ENCODE results near the gene CPLANE2.
"Not testable (repeated sequence)": the region's sequence is repeated elsewhere in the genome, so short reads cannot be mapped to it uniquely, and the experiment has no call there.

Gene CPLANE2, protein sequence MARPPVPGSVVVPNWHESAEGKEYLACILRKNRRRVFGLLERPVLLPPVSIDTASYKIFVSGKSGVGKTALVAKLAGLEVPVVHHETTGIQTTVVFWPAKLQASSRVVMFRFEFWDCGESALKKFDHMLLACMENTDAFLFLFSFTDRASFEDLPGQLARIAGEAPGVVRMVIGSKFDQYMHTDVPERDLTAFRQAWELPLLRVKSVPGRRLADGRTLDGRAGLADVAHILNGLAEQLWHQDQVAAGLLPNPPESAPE

DNA sequence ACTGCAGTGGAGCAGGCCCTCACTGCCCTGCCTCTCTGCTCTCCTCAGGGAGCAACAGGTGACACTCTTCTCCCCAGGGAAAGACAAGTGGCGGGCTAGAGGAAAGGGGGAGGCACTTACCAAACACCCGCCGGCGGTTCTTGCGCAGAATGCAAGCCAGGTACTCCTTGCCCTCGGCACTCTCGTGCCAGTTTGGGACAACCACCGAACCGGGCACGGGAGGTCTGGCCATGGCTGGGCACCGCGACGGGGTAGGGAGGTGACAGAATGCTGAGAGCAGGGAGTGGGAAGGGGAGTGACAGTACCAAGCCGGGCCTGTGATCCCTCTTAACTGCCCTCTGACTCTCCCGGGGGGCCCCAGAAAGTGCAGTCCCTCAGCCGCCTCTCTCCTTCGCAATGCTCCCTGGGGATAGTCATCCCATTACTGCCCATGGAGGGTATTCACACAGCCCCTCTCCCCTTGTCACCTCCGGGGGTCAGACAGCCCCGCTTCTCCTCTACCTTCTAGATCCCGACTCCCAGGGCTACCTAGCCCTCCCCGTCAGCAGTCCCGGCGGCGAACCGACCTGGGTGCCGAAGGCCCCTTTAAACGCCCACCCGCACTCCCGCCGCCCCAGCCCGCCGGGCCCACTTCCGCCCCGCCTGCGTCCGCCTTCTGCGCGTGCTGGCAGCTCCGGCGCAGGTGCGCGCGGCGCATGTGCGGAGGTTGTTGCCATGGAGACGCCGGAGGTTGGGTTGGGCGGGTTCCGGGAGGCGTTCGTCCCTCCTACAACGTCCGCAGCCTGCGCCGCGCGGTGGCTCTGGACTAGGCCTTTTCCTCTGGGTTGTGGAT is at the start of gene CPLANE2:
TSS of gene CPLANE2 (minus strand) at position 673 of the 832 bp plus-strand sequence. CDS start at position 232, 441 bp downstream.
- peak; percentile 95 to 96 for DNase-seq

DNA sequence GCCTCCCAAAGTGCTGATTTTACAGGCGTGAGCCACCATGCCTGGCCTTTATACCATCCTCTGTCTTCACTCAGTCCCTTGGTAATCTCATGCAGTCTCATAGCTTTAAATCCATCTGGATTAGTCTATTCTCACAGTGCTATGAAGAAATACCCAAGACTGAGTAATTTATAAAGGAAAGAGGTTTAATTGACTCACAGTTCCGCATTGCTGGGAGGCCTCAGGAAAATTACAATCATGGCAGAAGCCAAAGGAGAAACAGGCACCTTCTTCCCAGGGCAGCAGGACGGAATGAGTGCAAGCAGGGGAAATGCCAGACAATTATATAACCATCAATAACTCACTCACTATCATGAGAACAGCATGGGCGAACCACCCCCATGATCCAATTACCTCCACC is 49.1 kb upstream of the CPLANE2 start:
- DNase-seq: no peak

DNA sequence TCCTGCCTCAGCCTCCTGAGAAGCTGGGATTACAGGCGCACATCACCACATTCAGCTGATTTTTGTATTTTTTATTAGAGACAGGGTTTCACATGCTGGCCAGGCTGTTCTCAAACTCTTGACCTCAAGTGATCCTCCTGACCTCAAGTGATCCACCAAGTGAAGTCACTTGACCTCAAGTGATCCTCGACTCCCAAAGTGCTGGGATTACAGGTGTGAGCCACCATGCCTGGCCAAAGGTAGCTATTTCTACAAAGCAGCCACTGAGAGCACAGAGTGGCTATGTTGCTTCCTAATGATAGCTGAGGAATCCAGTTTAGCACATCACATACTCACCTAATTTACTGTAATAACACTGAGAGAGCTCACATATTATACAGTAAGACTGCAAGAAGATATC is 44.8 kb upstream of the CPLANE2 start:
- DNase-seq: no peak

DNA sequence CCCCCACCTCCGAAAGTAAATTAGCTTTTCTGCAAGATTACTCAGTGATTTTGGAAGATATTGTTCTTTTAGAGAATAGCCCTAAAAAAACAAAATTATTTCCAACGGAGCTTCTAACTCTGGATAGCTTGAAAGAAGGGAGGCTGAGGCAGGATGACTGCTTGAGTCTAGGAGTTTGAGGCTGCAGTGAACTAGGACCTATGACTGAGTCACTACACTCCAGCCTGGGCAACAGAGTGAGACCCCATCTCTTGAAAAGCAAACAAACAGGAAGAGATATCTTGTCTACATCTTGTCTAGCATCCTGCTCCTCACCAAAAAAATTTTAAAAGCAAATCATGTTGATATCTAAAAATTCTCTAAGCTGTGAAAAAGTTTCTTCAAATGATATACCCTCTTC is 42.2 kb upstream of the CPLANE2 start:
- no peak for DNase-seq

DNA sequence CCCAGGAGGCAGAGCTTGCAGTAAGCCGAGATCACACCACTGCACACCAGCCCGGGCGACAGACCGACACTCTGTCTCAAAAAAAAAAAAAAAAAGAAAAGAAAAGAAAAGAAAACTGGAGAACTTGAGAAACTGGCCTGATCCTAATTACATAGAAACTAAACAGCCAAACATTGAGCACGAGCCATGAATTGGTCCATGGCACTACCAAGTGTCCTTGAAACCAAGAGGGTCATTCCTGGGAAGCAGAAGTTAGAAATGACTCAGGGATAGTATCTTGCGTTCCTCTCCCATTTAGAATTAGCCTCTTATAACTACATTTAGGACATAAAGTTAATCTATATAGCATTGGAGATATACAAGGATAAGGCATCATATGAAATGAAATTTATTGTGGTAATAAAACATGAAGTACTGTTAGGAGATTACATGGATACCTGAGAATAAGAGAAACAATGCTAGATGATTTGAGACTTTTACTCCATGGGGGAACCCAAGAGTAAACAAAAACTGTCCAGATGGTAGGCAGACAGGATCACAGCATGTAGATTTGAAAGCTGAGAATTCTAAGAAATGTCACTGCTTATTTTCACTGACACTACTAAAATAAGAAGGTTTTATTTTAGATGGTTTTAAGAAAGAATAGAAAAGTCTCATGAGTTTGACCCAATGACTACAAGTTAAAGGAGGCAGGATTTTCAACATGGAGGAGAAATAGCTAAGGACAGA is 39.5 kb upstream of the CPLANE2 start:
- DNase-seq: no peak

DNA sequence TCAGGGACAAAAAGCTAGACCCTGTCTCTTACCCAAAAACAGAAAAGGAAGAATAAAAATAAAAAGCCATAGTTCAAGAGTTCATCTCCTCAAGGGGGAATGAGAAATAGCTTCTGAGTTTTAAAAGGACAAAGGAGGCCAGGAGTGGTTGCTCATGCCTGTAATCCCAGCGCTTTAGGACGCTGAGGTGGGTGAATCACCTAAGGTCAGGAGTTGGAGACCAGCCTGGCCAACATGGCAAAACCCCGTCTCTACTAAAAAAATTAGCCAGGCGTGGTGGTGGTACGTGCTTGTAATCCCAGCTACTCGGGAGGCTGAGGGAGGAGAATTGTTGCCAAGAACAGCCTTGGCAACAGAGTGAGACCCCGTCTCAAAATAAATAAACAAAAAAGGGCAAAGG is 38.6 kb upstream of the CPLANE2 start:
- no peak for DNase-seq

DNA sequence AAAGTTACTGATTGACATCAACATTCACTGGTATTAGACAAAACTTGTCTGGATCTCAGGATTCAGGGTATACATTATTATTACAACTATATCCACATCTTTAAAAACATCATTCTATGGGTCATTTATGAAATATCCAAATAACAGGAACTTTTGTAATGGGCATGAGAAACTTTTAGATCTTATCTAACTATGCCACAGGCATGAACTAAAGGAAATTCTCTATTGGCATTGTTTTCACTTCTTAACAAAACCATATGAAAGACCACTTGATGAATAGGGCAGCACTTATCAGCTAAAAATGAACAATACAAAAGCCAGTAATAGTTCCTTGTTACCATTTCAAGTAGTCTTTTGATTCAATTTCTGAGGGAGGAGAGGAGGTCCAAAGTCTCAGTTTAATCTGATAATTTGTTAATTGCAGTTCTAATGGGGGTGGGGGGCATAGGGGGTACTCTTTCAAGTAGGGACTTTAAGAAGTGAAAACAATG is 30.8 kb upstream of the CPLANE2 start:
- DNase-seq: no peak

DNA sequence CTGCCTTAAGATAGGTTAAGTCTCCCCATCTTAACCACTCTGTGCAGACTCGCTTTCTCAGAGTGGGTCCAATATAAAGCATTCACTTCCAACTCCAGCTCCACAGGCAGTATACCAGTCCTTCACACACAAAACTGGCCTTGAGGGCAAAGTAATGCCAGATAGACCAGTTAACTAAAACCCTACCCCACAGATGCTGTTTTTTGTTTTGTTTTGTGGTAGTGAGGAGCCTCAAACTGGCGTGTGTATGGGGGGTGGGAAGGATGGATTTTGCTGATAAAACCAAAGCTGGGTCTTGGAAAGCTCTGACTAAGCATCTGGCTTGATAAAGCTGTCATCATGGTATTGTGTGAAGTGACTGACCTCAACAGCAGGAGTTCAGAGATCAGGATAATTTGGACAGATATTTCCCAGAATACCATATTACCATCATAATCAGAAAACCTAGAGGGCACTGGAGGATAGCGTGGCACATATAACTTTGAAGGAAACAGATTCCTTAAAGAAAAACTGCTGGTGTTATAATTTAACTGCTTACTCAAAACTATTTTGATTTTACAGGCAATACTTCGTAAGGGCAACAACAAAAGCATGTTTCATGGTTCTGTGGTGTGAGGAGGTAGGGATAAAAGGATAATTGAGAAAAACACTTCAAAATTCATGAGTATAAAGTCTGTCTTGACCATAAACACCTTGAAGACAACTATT is 29.6 kb upstream of the CPLANE2 start:
- no peak for DNase-seq

DNA sequence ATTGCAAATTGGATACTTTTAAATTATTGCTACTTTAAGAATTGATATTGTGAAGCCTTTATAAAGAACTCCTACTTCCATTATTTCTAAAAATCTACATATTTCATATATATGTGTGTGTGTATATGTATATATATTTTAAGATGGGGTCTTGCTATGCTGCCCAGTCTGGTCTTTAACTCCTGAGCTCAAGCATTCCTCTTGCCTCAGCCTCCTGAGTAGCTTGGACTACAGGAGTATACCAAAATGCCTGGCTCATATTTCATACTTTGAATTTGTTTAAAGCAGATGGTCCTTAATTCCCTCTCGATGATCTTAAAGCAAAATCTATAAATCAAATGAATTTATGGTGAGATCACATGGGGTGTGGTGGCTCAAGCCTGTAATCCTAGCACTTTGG is 25.1 kb upstream of the CPLANE2 start:
- no peak for DNase-seq

DNA sequence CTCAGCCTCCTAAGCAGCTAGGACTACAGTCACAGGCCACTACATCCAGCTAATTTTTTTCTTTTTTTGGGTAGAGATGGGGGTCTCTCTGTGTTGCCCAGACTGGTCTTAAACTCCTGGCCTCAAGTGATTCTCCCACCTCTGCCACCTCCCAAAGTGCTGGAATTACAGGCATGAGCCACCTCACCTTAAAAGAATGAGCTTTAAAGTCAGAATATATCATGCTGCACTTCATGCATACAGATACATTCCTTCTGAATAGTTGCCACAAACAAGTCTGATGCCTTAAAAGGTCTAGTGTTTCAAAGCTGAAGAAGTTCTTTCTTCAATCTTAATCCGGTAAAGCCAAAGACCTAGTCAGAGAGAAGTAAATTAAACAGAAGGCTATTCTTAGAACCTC is 23.8 kb upstream of the CPLANE2 start:
- DNase-seq: no peak

DNA sequence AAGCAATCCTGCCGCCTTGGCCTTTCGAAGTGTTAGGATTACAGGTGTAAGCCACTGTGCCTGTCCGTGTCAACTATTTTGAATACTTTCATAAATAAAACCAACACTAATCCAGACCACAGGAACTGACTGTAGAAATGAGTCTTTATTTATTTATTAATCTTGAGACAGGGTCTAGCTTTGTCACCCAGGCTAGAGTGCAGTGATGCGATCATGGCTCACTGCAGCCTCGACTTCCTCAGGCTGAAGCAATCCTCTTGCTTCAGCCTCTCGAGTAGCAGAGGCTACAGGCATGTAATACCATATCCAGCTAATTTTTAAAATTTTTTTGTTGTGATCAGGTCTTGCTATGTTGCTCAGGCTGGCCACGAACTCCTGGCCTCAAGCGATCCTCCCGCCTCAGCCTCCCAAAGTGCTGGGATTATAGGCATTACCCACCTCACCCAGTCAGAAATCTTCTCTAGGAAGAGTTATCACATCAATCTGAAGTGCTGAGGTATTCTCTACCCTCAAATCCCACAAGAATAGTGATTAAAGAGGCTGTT is 21.7 kb upstream of the CPLANE2 start:
- DNase-seq: no peak

DNA sequence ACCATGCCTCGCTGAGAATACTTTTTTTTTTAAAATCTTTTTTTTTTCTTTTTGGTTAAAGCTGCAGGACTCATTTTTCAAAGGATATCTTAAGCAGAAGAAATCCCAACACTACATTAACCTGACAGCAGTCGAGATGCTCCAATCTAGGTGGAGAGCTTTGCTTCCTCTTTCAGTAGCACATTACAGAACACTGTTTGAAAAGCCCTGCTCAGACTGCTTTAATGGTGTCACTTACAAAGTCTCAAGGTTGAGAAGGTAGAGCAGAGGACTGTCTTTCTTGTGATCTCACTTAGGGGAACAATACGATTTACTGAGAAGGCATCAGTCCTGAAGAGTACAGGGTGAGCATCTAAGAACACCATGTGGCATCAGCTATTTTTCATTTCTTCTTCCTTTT is 21.0 kb upstream of the CPLANE2 start:
- no peak for DNase-seq

DNA sequence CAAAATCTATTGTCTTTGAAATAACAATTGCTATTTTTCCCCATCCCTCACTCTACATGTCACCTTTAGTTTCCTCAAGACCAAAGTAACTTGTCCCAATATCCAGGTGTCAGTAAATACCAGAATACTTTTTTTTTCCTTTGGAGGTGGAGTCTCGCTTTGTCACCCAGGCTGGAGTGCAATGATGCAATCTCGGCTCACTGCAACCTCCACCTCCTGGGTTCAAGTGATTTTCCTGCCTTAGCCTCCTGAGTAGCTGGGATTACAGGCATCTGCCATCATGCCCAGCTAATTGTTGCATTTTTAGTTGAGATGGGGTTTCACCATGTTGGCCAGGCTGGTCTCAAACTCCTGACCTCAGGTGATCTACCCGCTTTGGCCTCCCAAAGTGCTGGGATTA is 20.6 kb upstream of the CPLANE2 start:
- not testable (repeated sequence) for DNase-seq

DNA sequence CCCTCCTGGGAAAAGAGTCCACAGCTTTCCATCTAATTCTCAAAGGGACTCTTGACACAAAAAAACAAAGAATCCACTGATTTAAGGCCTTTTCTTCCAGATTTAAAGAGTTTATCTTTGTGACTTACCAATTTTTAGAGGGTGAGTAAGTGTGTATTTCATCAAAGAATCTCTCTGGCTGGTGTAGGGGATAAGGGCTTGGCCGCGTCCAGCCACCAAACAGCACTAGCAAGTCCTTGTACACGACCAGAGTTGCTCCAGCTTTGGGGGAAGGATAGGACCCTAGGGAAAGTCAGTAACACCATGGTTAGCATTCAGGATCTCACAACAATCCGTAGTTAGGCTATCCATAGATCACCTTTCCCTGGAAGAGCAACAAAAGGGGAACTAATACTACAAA is 19.5 kb upstream of the CPLANE2 start:
- DNase-seq: no peak

DNA sequence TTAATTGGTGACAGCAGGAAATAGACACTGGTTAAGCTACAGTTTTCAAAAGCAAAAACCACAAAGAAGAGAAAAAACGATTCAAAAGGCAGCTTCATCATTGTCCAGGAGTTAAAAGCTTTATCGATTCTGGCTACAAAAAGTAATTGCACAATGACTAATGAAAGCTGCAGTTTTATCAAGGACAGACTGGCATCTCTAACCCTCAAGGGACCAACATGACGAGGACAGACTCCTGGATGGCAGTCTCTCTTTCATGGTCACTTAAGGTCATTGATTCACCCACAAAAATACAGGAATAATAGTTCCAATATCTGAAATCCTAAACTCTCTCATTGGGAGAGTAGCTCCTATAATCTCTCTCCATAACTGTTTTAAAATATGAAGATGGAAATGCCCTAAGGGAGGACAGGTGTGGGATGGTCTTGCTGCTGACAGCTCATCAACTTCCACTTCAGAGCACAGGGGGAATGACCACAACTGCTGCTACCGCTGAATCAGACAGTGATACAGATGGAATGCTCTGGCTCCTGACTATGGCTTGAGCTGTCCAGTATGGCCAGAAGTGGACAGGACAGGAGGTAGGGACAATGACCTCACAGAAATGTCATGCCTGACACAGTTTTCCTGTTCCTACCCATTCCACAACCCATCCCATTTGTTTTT is 17.4 kb upstream of the CPLANE2 start:
- no peak for DNase-seq

DNA sequence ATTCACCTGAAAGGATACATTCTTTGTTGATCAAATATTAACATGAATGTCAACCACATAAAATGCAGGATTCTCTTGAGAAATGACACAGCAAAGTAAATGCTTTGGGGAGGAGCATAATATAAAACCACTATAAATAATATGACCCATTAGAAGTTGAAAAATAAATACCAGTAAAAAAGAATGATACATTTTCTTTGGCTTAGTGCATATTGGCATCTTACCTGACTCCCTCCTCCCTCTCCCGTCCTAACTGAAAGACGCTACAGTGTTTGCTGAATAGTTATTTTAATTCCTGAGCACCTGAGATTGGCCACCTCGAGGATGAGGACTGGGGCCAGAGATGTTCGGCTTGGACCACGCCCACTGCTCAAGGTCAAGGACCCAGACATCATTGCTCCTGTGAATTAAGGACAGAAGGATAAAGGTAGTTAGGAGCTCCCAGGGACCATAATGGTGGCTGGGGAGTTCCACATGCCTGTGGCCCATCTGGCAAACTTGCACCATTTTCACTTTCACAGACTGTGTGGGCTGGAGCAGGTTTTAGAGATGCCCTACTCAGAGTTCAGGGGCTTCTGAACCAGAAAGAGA is 16.4 kb upstream of the CPLANE2 start:
- DNase-seq: no peak

DNA sequence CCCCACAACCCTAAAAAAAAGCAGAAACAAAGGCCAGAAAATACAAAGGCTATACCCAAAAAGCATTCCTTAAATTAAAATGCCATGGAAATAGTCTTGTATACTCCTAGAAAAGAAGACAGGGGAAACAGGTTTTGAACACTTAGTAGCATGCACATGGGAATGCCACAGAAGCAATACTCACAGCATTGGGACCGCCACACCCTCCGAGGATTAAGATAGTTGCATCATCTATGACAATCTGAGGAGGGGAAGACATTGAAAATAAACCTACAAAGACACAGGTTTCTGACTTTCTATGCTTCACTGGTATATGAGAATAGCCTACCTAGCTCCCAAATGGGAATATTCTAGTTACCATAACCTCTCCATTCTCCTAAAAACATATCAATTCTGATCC is 15.9 kb upstream of the CPLANE2 start:
- DNase-seq: no peak

DNA sequence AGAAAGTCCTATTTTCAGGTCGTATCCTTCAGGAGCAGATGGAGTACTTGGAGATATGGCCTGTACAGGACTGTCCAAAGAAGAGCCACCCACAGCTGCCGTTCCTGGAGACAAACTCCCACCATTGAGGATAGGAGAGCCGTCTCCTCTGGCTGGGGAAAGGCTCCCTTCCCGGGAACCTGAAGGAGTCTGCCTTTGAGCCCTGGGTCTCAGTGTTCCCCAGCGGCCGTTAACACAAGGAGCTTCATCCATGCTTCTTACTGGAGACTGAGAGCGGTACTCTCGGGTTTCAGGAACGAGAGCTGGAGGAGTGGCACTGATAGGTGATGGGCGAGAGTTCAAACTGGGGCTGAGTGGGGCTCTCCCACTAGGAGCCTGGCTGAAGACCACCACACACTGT is 14.4 kb upstream of the CPLANE2 start:
- DNase-seq: no peak

DNA sequence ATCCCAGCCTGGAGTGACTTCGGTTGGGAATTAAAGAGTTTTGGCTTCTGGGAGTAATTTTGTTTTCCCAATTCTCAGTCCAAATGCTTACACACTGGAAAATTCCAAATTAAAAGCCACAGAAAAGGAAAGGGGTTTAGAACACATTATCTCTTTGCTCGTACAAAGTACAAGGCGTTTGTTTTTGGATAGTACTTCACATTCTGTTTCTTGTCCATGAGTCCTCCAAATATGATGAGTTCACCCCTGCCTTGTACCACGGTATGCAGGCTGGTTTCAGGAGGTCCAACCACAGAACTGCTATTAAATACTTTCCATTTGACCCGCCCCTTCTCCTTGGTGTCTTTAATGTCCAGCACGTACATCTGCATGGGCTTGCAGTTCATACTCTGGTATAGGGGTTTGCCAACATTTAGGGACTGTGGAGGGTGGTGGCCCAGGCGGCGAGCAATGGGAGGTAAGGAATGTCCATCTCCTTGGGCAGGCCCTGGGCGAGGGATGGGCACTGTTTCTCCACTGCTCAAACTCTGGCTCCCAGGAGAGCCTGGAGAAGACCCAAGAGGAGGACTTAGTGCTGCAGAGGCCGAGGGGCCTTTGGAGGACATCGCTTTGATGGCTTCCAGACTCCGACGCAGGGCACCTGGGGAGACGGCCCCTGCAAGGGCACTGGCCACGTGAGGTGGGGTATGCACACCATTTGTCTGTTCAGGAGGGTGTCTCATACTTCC is 13.7 kb upstream of the CPLANE2 start:
- no peak for DNase-seq

DNA sequence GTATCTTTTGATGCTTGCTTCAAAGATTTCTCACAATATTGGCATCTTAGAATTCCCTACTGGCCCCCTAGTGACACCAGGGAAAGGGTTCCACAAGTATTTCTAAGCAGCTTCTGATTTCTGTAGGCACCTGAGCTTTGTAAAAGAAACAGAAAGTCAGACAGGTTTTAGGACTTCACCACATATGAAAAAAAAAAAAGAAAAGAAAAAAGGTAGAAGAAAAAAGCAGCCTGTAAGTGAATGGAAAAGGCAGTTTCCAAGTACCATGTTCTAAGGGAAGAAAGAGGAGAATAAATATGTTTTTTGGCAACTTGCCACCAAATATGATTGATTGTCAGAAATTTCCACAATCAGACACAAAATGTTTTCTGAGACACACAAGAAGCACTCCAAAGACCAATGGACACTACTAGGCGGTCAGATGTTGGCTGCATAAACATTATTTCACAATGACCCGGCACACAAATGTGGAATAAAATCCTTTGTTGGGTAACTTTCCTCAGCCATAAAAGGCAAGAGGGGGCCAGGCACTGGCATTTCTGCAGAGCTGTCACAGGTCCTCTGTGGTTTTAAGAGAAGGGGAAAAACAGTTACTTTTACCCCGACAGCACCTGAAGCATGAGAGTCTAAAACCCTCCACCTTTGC is 12.7 kb upstream of the CPLANE2 start:
- no peak for DNase-seq

Data from CD4-positive, alpha-beta T cell treated with Interleukin-4 for 1 hour (primary cell).